ENCODE measurements around the gene SH3RF3.

SH3RF3 gene

GRCh38 chr2:109325570-109325969 is 196.6 kb downstream of the SH3RF3 start:
- no peaks in the 10 kb centered on the region for H3K36me3 ChIP-seq (ENCODE audit: control insufficient read depth, insufficient read depth, low read length)
- H3K27me3 ChIP-seq (replicated peaks; ENCODE audit: control insufficient read depth, insufficient read depth, low read length) = peaks cover 2% of the 10 kb centered on the region; the same call in 1 of the 2 replicates
- TF ChIP-seq, protein P1, sequence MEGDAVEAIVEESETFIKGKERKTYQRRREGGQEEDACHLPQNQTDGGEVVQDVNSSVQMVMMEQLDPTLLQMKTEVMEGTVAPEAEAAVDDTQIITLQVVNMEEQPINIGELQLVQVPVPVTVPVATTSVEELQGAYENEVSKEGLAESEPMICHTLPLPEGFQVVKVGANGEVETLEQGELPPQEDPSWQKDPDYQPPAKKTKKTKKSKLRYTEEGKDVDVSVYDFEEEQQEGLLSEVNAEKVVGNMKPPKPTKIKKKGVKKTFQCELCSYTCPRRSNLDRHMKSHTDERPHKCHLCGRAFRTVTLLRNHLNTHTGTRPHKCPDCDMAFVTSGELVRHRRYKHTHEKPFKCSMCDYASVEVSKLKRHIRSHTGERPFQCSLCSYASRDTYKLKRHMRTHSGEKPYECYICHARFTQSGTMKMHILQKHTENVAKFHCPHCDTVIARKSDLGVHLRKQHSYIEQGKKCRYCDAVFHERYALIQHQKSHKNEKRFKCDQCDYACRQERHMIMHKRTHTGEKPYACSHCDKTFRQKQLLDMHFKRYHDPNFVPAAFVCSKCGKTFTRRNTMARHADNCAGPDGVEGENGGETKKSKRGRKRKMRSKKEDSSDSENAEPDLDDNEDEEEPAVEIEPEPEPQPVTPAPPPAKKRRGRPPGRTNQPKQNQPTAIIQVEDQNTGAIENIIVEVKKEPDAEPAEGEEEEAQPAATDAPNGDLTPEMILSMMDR (IDR thresholded peaks at IDR 0.05; ENCODE audit: insufficient read depth, low read length, poor library complexity, severe bottlenecking) = no peak
- no peak overlapping the region for H3K4me3 ChIP-seq (replicated peaks; ENCODE audit: low read depth, low read length)
- DNase-seq (ENCODE audit: extremely low read depth, insufficient read length) = no peak

DNA sequence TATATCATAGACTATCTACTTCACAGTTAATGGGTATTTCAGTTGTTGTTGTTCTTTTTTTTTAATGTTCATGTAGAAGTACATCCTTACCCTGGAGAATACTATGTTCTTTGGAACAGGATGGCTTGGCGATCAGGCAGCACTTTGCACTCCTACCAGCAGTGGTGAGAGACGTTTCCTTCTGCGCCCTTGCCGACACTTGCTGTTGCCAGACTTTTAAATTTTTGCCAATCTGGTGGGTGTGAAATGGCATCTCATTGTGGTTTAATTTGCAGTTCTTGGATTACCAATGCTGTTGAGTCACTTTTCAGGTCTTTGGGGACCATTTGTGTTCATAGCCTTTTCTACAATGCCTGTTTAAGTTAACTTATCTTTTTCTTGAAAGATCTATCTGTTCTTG is 197.3 kb downstream of the SH3RF3 start:
- peaks cover 2% of the 10 kb centered on the region; the same call in 1 of the 2 replicates for H3K27me3 ChIP-seq (replicated peaks; ENCODE audit: control insufficient read depth, insufficient read depth, low read length)
- TF ChIP-seq, protein P1 (IDR thresholded peaks at IDR 0.05; ENCODE audit: insufficient read depth, low read length, poor library complexity, severe bottlenecking) = no peak
- no peaks in the 10 kb centered on the region for H3K36me3 ChIP-seq (ENCODE audit: control insufficient read depth, insufficient read depth, low read length)
- no peak overlapping the region for H3K4me3 ChIP-seq (replicated peaks; ENCODE audit: low read depth, low read length)
- DNase-seq (ENCODE audit: extremely low read depth, insufficient read length) = no peak

GRCh38 chr2:109330056-109330455 is 201.1 kb downstream of the SH3RF3 start:
- Histone ChIP-seq H3K27me3 (replicated peaks; ENCODE audit: control insufficient read depth, insufficient read depth, low read length) (no peaks in the 10 kb centered on the region; the same call in 1 of the 2 replicates), H3K4me3 (replicated peaks; ENCODE audit: low read depth, low read length) (no peak overlapping the region), H3K36me3 (ENCODE audit: control insufficient read depth, insufficient read depth, low read length) (no peaks in the 10 kb centered on the region)
- TF ChIP-seq, protein P1 (IDR thresholded peaks at IDR 0.05; ENCODE audit: insufficient read depth, low read length, poor library complexity, severe bottlenecking) = no peak
- no peak for DNase-seq (ENCODE audit: extremely low read depth, insufficient read length)

DNA sequence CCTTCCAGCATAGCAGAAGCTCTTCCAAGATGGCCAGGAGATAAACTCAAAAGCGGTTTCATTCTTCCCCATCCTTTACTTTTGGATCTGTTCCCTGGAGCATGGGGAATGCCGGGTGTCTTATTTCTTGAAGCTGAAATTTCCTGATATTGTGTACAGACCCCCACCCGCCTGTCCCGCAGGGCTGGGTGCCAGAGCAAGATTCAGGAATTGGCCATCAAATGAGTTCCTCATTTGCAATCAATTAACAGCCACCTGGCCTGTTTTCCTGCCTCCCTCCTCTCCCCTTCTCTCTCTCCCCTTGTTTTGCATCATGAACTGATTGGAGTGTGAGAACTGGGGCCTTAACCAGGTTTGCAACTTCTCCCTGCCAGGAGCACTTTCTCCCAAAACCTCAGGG is 202.1 kb downstream of the SH3RF3 start:
- DNase-seq (ENCODE audit: extremely low read depth, insufficient read length) = no peak
- TF ChIP-seq, protein P1 (IDR thresholded peaks at IDR 0.05; ENCODE audit: insufficient read depth, low read length, poor library complexity, severe bottlenecking) = no peak
- Histone ChIP-seq H3K4me3 (replicated peaks; ENCODE audit: low read depth, low read length) (no peak overlapping the region), H3K36me3 (ENCODE audit: control insufficient read depth, insufficient read depth, low read length) (no peaks in the 10 kb centered on the region), H3K27me3 (replicated peaks; ENCODE audit: control insufficient read depth, insufficient read depth, low read length) (no peaks in the 10 kb centered on the region)

GRCh38 chr2:109331896-109332848 is 203.2 kb downstream of the SH3RF3 start:
- Histone ChIP-seq H3K27me3 (replicated peaks; ENCODE audit: control insufficient read depth, insufficient read depth, low read length) (no peaks in the 10 kb centered on the region), H3K36me3 (ENCODE audit: control insufficient read depth, insufficient read depth, low read length) (no peaks in the 10 kb centered on the region), H3K4me3 (replicated peaks; ENCODE audit: low read depth, low read length) (peak overlapping the region; percentile 20; the same call in 1 of the 2 replicates)
- DNase-seq (ENCODE audit: extremely low read depth, insufficient read length) = peak; percentile 26
- TF ChIP-seq, protein P1 (IDR thresholded peaks at IDR 0.05; ENCODE audit: insufficient read depth, low read length, poor library complexity, severe bottlenecking) = no peak
